Aorta (tissue), 5 donors: Measurements from ENCODE around the gene PTK7. TPM values are rescaled to one million over a fixed set of nuclear protein-coding genes. Genes with fewer than 3 reads are reported as not detected.

Source experiments
- ATAC-seq: fragments of 200-7000 bp; cut with Tn5 transposase; one replicate; pipeline ENCODE4 v1.9.1; 2022; ENCODE audit warnings: moderate library complexity; ENCODE audit not compliant: low FRiP score
- DNase-seq, 2 donors: peaks; one replicate each; pipeline ENCODE4 v3.0.0-alpha.2; 2020
- H3K27ac ChIP-seq, 2 donors: one replicate each; pipeline ENCODE4 v1.5.1; 2013; ENCODE audit warnings: low read length in 2 of 2, mild to moderate bottlenecking in 2 of 2, moderate library complexity in 2 of 2, control low read depth in 1 of 2, inconsistent platforms in 1 of 2, low read depth in 1 of 2
- H3K27me3 ChIP-seq, 2 donors: one replicate each; pipeline ENCODE4 v1.6.1; 2013; ENCODE audit warnings: control low read depth in 1 of 2, low read length in 1 of 2, mild to moderate bottlenecking in 1 of 2, moderate library complexity in 1 of 2; ENCODE audit not compliant: insufficient read depth in 2 of 2, control insufficient read depth in 1 of 2
- H3K36me3 ChIP-seq, 2 donors: one replicate each; pipeline ENCODE4 v1.6.1; 2013; ENCODE audit warnings: control low read depth in 1 of 2, low read length in 1 of 2, mild to moderate bottlenecking in 1 of 2; ENCODE audit not compliant: insufficient read depth in 2 of 2, control insufficient read depth in 1 of 2
- H3K4me1 ChIP-seq, 2 donors: one replicate each; pipeline ENCODE4 v1.6.1; 2013; ENCODE audit warnings: low read length in 2 of 2, control low read depth in 1 of 2, mild to moderate bottlenecking in 1 of 2, moderate library complexity in 1 of 2; ENCODE audit not compliant: insufficient read depth in 2 of 2, control insufficient read depth in 1 of 2
- H3K4me3 ChIP-seq, 2 donors: one replicate each; pipeline ENCODE4 v1.5.1; 2013; ENCODE audit warnings: low read length in 2 of 2, control low read depth in 1 of 2, mild to moderate bottlenecking in 1 of 2
- H3K9me3 ChIP-seq: one replicate; pipeline ENCODE4 v1.6.1; 2013; ENCODE audit warnings: mild to moderate bottlenecking, low read length; ENCODE audit not compliant: control insufficient read depth
- WGBS, 2 donors: extraction: QIAGEN DNeasy Blood & Tissue Kit; methylation state at CpG; one replicate each; pipeline ENCODE4 v1.1.7; 2013; 5-methylcytosine and 5-hydroxymethylcytosine counted together
- intact Hi-C, 2 donors: fragments of 100-400 bp; cut with DNase I; formaldehyde crosslinking; loops; one replicate each; pipeline versions ENCODE4 v1.14.2 to v1.15.0; 2022
- polyA plus RNA-seq, 2 donors: library from polyadenylated mRNA; stranded (reverse); fragments of 200-250 nt; gene quantifications; one replicate each; pipeline ENCODE4 v1.2.3, GENCODE V29; 2013
- total RNA-seq, 2 donors: library from RNA; stranded (reverse); fragmentation: NEBNext Ultra II Directional; extraction: Animal tissue kit (Norgen Biotek cat#: 25700); gene quantifications; one replicate each; pipeline ENCODE4 v1.2.1, GENCODE V29; 2021
- donor health status: healthy with polysubstance abuse.
- donor health status: Bipolar disorder and iron deficiency.
- donor health status: DM: no; HTN: no; CAD: no.
- donor health status: DM: no; HTN: no; CAD: no.
- donor health status: DM: yes; HTN: yes; CAD: no.

PTK7 gene
- total and polyA plus RNA-seq, 4 donors = 0.13 to 9.6 (median 5.0) TPM

GRCh38 chr6:43096451-43097097, 20.5 kb downstream of the PTK7 start:
- H3K4me1 ChIP-seq = peaks cover 0 to 3% of the 10 kb centered on the region in 2 donors
- intact Hi-C loops = no loop called here

GRCh38 chr6:43097098-43097489, 21.0 kb downstream of the PTK7 start:
- peaks cover 0 to 3% of the 10 kb centered on the region in 2 donors for H3K4me1 ChIP-seq
- no peak overlapping the region for H3K4me3 ChIP-seq
- no peak overlapping the region for H3K27ac ChIP-seq
- WGBS, 2 donors = 7 to 19% methylated on average over 5 of the region's 5 CpGs
- no peaks in the 10 kb centered on the region for H3K27me3 ChIP-seq
- H3K36me3 ChIP-seq = no peaks in the 10 kb centered on the region
- DNase-seq = no peak
- H3K9me3 ChIP-seq = no peaks in the 10 kb centered on the region
- ATAC-seq = no peak
- intact Hi-C loops = no loop called here

More at GRCh38 chr6:43096451-43097097, 20.5 kb downstream of the PTK7 start:
- H3K27me3 ChIP-seq = no peaks in the 10 kb centered on the region
- ATAC-seq (peak; percentile 60), DNase-seq (peak; percentile 61)
- H3K36me3 ChIP-seq = no peaks in the 10 kb centered on the region
- no peak overlapping the region for H3K4me3 ChIP-seq
- H3K9me3 ChIP-seq = no peaks in the 10 kb centered on the region
- no peak overlapping the region for H3K27ac ChIP-seq
- WGBS, 2 donors = 23 to 26% methylated on average over 8 of the region's 8 CpGs

- ATAC-seq = no peak
- no peak overlapping the region for H3K27ac ChIP-seq
- H3K9me3 ChIP-seq = no peaks in the 10 kb centered on the region
Observed at GRCh38 chr6:43097502-43097901, 21.4 kb downstream of the PTK7 start.

GRCh38 chr6:43101497-43101896, 25.4 kb downstream of the PTK7 start:
- Histone ChIP-seq H3K4me1 (peaks cover 0 to 1% of the 10 kb centered on the region in 2 donors), H3K27ac (no peak overlapping the region)

More at GRCh38 chr6:43097502-43097901, 21.4 kb downstream of the PTK7 start:
- 92 to 94% methylated on average over 4 of the region's 4 CpGs for WGBS, 2 donors
- Histone ChIP-seq H3K36me3 (no peaks in the 10 kb centered on the region), H3K4me1 (peaks cover 0 to 3% of the 10 kb centered on the region in 2 donors), H3K27me3 (no peaks in the 10 kb centered on the region), H3K4me3 (no peak overlapping the region)
- no peak for DNase-seq
- intact Hi-C loops = no loop called here

GRCh38 chr6:43103253-43103876, 27.3 kb downstream of the PTK7 start:
- ATAC-seq (no peak), DNase-seq (peak in 1 of 2 donors; percentile 19)
- intact Hi-C loops = no loop called here
- H3K36me3 ChIP-seq = no peaks in the 10 kb centered on the region
- no peak overlapping the region for H3K27ac ChIP-seq
- no peaks in the 10 kb centered on the region for H3K4me1 ChIP-seq
- H3K4me3 ChIP-seq = no peak overlapping the region
- H3K27me3 ChIP-seq = no peaks in the 10 kb centered on the region
- WGBS, 2 donors = 94 to 96% methylated on average over 2 of the region's 2 CpGs
- no peaks in the 10 kb centered on the region for H3K9me3 ChIP-seq

More at GRCh38 chr6:43101497-43101896, 25.4 kb downstream of the PTK7 start:
- no peaks in the 10 kb centered on the region for H3K9me3 ChIP-seq
- no peak overlapping the region for H3K4me3 ChIP-seq
- DNase-seq (no peak), ATAC-seq (no peak)
- WGBS, 2 donors = 79 to 82% methylated on average over 4 of the region's 4 CpGs
- H3K27me3 ChIP-seq = no peaks in the 10 kb centered on the region
- intact Hi-C loops = no loop called here
- H3K36me3 ChIP-seq = no peaks in the 10 kb centered on the region

- DNase-seq (peak in 1 of 2 donors; percentile 16), ATAC-seq (no peak)
- intact Hi-C loops = no loop called here
- no peaks in the 10 kb centered on the region for H3K9me3 ChIP-seq
- H3K27me3 ChIP-seq = no peaks in the 10 kb centered on the region
- no peaks in the 10 kb centered on the region for H3K4me1 ChIP-seq
- H3K36me3 ChIP-seq = no peaks in the 10 kb centered on the region
- no peak overlapping the region for H3K4me3 ChIP-seq
- no peak overlapping the region for H3K27ac ChIP-seq
- 93 to 97% methylated on average over 9 of the region's 9 CpGs for WGBS, 2 donors
Observed at GRCh38 chr6:43105538-43106222, 29.6 kb downstream of the PTK7 start.

- DNase-seq = peak in 1 of 2 donors; percentile 13
- H3K27ac ChIP-seq = no peak overlapping the region
- 95 to 96% methylated on average over 12 of the region's 12 CpGs for WGBS, 2 donors
Observed at GRCh38 chr6:43107344-43108062, 31.4 kb downstream of the PTK7 start.

GRCh38 chr6:43113431-43114260, 37.5 kb downstream of the PTK7 start:
- peak in 1 of 2 donors; percentile 61 for DNase-seq
- H3K4me1 ChIP-seq = no peaks in the 10 kb centered on the region
- 79 to 82% methylated on average over 12 of the region's 12 CpGs for WGBS, 2 donors
- H3K36me3 ChIP-seq = no peaks in the 10 kb centered on the region
- peak; percentile 33 for ATAC-seq
- no peak overlapping the region for H3K27ac ChIP-seq
- no peaks in the 10 kb centered on the region for H3K27me3 ChIP-seq
- H3K4me3 ChIP-seq = no peak overlapping the region
- intact Hi-C loops = no loop called here
- H3K9me3 ChIP-seq = no peaks in the 10 kb centered on the region

More at GRCh38 chr6:43107344-43108062, 31.4 kb downstream of the PTK7 start:
- Histone ChIP-seq H3K36me3 (no peaks in the 10 kb centered on the region), H3K4me1 (no peaks in the 10 kb centered on the region), H3K4me3 (no peak overlapping the region), H3K9me3 (no peaks in the 10 kb centered on the region), H3K27me3 (no peaks in the 10 kb centered on the region)
- intact Hi-C loops = no loop called here
- ATAC-seq = no peak
